ENCODE data around the gene ACR. TPM values are rescaled to one million over a fixed set of nuclear protein-coding genes. Genes with fewer than 3 reads are reported as not detected.
A peak's percentile ranks its signal among the peaks of the same experiment; 100 is the strongest.

Gene ACR
- total and polyA plus RNA-seq, 2 of the 13 experiments (the other 11 are each of a cell fraction or from before 2014, with no cell fraction given) = 0.15 TPM; not detected in 1

- TF ChIP-seq ARID3A (IDR thresholded peaks at IDR 0.05; ENCODE audit: low read depth, low read length) (no peak), ONECUT2 (CRISPR knock-in tag; IDR thresholded peaks at IDR 0.05) (no peak), MEIS1 (CRISPR knock-in tag; IDR thresholded peaks at IDR 0.05; ENCODE audit: borderline replicate concordance) (no peak; the same call in 1 of the 2 replicates), POLR2A (IDR thresholded peaks at IDR 0.05; ENCODE audit: insufficient read depth in 1 of 2, low read depth in 2 of 2, low read length in 2 of 2) (peak; percentile 81 to 89), FOXJ3 (CRISPR knock-in tag; IDR thresholded peaks at IDR 0.05; ENCODE audit: borderline replicate concordance) (peak; percentile 69; the same call in 1 of the 2 replicates), XBP1 (CRISPR knock-in tag; IDR thresholded peaks at IDR 0.05) (no peak), GLI4 (CRISPR knock-in tag; IDR thresholded peaks at IDR 0.05; ENCODE audit: borderline replicate concordance) (no peak), ZC3H13 (CRISPR knock-in tag; IDR thresholded peaks at IDR 0.05) (0 out of 2 replicates have a peak, but pooled peaks have one; percentile 45), KLF6 (CRISPR knock-in tag; IDR thresholded peaks at IDR 0.05) (peak; percentile 94), MZF1 (CRISPR knock-in tag; IDR thresholded peaks at IDR 0.05; ENCODE audit: borderline replicate concordance) (no peak), FOXC1 (CRISPR knock-in tag; IDR thresholded peaks at IDR 0.05; ENCODE audit: borderline replicate concordance) (0 out of 2 replicates have a peak, but pooled peaks have one; percentile 12), CERS6 (CRISPR knock-in tag; IDR thresholded peaks at IDR 0.05) (no peak), ZNF282 (IDR thresholded peaks at IDR 0.05; ENCODE audit: partially characterized antibody) (peak; percentile 17), GATAD2A (CRISPR knock-in tag; IDR thresholded peaks at IDR 0.05) (peak; percentile 92), ZSCAN21 (CRISPR knock-in tag; IDR thresholded peaks at IDR 0.05; ENCODE audit: borderline replicate concordance) (peak; percentile 53; the same call in 1 of the 2 replicates), POLR2G (IDR thresholded peaks at IDR 0.05; ENCODE audit: low read depth, low read length) (peak; percentile 61), HMG20A (CRISPR knock-in tag; IDR thresholded peaks at IDR 0.05; ENCODE audit: borderline replicate concordance) (peak; percentile 56; the same call in 1 of the 2 replicates), ZFYVE20 (CRISPR knock-in tag; IDR thresholded peaks at IDR 0.05; ENCODE audit: borderline replicate concordance, low read depth) (0 out of 2 replicates have a peak, but pooled peaks have one; percentile 52), KLF15 (CRISPR knock-in tag; IDR thresholded peaks at IDR 0.05; ENCODE audit: borderline replicate concordance) (no peak), HOXA3 (CRISPR knock-in tag; IDR thresholded peaks at IDR 0.05) (peak; percentile 86), ZNF674 (CRISPR knock-in tag; IDR thresholded peaks at IDR 0.05; ENCODE audit: low read depth) (no peak)
- TF ChIP-seq, protein P1, sequence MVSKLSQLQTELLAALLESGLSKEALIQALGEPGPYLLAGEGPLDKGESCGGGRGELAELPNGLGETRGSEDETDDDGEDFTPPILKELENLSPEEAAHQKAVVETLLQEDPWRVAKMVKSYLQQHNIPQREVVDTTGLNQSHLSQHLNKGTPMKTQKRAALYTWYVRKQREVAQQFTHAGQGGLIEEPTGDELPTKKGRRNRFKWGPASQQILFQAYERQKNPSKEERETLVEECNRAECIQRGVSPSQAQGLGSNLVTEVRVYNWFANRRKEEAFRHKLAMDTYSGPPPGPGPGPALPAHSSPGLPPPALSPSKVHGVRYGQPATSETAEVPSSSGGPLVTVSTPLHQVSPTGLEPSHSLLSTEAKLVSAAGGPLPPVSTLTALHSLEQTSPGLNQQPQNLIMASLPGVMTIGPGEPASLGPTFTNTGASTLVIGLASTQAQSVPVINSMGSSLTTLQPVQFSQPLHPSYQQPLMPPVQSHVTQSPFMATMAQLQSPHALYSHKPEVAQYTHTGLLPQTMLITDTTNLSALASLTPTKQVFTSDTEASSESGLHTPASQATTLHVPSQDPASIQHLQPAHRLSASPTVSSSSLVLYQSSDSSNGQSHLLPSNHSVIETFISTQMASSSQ (IDR thresholded peaks at IDR 0.05; ENCODE audit: low read depth) = no peak
- TF ChIP-seq, protein P1 (CRISPR knock-in tag; IDR thresholded peaks at IDR 0.05; ENCODE audit: borderline replicate concordance) = 0 out of 2 replicates have a peak, but pooled peaks have one; percentile 62
- TF ChIP-seq, protein P2, sequence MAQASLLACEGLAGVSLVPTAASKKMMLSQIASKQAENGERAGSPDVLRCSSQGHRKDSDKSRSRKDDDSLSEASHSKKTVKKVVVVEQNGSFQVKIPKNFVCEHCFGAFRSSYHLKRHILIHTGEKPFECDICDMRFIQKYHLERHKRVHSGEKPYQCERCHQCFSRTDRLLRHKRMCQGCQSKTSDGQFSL (CRISPR knock-in tag; IDR thresholded peaks at IDR 0.05) = peak; percentile 81
These were observed 37.5 kb upstream of the ACR start (continued) for GRCh38 chr22:50700387-50701075.

Data from HepG2 (cell line).